CD4-positive, alpha-beta T cell treated with Interferon alpha-2 for 1 hour (primary cell): ENCODE results near the gene SHOC1.
A peak's percentile ranks its signal among the peaks of the same experiment; 100 is the strongest.
"Not testable (repeated sequence)": the region's sequence is repeated elsewhere in the genome, so short reads cannot be mapped to it uniquely, and the experiment has no call there.

Experiments used
- DNase-seq, 2 donors: peaks; one replicate each; pipeline ENCODE4 v3.0.0-alpha.2; 2020 to 2022

SHOC1 gene

DNA sequence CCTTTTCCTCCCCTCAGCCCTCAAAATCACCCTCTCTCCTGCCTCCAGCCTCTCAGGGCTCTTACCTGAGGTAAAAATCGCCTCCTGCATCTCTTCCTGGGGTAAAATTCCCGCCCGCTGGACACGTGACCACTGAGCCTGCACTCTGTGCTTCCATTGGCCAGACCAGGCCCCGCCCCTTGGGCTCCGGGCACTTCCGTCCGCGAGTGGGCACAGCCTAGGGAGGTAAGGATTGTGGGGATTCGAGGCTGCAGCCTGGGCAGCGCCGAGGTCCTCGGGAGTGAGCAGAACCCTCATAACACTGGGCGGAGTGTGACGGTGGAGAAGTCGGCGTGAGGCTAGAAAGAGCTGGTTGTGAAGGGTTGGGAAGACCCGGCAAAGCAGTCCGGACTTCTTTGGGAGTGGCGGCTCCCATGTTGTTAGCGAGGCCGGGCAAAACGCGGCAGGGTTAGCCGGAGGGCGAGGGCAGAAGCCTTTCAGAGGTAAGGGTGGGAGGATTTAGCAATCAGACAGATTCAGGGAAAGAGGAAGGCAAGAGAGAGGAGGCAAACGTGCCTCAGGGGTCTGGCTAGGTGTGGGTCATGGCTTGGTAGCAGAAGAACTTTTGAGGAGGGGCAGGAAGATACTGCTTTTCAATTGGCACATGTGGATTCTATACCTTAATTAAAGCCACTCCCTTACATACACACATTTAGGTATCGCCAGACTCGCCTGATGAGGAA is at the start of gene SHOC1:
Gene SHOC1, minus strand, starts transcription at position 103 of the 722 bp plus-strand sequence. CDS start 3,519 bp downstream, outside the sequence.
- DNase-seq: no peak

DNA sequence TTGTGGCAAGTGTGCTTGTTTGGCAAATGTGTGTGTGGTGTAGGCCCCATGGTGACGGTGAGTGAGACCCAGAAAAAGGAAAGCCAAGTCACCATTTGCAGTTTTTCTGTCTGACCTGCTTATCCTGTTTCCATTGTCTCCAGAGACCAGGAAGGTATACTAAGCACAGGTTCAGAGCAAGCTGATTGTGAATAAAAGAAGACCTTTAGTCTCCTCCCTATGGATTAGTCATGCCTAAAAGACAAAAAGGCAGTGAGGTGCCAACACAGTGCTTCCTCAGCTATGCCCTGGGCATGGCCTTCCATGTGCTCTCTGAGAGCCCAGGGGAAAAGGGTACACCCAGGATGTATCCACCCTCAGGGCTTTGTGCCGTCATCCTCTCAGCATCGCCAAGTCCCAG is 49.2 kb upstream of the SHOC1 start:
- no peak for DNase-seq

DNA sequence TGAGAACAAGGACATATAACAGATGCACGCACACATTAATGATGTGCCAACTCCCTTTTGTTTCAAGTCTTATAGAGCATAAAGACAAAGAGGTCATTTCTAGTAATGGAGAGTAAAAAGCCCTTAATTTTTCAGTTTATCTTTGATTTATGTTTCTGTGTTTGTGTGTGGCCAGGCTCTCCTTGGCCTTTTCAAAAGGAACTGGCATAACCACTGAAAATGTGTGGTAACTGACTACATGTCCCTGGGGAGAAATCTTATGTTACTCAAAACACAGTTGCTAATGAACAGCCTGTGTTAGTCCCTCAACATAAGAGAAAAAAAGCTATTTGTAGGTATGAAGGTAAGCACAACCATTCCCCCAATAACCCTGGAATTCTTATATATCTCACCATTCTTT is 47.6 kb upstream of the SHOC1 start:
- no peak for DNase-seq

DNA sequence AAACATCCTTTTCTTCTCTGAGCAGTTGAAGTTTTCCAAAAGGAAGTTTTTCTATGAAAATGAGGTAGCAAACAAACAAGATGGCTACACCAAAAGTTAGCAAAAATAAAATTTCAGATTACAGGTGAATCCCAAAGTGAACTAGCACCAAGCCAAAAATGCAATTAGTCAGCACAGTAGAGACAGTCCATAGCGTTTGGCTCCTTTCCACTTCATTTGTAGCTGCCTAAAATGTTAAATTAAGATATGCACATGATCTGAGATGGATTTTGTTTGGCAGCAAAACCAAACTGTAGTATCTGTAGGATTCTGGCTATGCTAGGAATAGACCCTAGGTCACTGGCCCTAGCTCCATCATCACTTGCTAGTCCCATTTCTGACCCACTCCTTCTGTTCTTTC is 45.7 kb upstream of the SHOC1 start:
- DNase-seq: no peak

DNA sequence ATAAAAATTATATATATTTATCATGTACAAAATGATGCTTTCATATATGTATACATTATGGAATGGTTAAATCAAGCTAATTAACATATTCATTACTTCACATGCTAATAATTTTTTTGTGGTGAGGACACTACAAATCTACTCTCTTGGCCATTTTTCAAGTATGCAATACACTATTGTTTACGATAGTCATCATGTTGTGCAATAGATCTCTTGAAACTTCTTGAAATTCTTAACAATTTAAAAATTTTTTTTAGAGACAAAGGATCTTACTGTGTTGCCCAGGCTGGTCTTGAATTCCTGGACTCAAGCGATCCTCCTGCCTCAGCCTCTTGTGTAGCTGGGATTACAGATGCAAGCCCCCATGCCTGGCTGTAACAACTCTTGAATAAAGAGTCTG is 45.2 kb upstream of the SHOC1 start:
- DNase-seq: no peak

DNA sequence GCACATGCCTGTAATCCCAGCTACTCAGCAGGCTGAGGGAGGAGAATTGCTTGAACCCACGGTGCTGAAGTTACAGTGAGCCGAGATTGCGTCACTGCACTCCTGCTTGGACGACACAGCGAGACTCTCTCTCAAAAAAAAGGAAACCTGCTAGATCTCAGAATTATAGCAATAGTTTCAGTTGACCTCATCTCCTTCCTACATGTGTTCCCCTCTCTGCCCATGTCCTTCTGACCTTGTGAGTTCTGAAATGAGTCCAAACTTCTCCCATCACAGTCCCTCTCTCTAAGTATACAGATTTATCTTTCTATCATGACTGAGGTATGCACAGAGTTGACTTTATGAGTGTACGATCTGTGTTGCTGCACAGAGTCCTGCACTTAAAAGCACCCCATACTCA is 44.6 kb upstream of the SHOC1 start:
- no peak for DNase-seq

DNA sequence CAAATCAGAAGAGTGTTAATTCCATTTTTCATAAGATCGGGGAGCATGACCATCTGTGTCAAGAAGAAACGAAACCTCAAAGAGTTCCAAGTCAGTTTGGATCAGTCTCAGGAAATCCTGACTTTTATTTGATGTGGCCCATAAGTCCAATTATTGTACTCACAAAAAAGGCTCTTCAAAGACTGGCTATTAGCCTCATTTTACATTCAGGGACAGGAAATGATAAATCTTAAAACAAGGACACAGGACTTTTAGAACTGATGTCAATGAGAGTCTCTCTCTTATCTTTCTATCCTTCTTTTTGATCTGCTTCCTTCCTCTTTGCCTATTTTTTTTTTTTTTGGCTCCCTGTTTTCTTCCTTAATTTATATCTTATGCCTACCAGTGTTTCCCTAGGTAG is 43.7 kb upstream of the SHOC1 start:
- no peak for DNase-seq

DNA sequence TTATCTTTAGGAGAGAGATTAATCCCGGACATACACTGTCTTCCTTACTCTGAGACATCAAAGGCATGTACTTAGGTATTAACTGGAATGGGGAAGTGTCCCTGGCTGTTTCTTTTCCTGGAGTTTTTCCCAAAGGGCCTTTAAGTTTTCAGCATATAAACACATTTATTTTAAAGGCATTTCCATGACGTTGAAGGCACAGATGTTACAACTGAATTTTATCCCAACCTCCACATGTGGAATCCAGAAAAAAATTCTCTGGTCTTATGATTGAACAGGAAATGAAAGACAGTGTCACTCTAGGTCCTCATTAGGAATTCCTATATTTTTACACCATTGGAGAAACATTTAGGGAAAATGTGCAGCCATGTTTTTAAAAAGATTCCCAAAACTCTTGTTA is 41.6 kb upstream of the SHOC1 start:
- no peak for DNase-seq

DNA sequence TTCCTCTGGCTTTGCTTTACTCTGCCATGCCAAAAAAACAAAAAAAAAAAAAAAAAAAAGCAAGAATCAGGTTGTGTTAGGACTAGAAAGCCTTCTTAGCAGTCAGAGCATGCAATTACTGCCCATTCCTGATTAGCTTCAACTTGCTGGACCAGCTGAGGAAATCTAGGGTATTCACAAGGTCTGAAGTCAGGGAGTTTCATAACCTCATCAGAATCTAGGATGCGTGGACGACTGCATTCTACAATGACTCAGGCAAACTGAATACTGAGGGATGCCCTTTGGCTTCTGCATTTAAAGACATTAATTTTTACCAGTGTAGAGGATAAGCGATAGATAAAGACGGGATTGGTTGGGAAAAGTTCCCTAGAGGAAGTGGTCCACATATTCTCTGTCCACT is 39.2 kb upstream of the SHOC1 start:
- DNase-seq: no peak

DNA sequence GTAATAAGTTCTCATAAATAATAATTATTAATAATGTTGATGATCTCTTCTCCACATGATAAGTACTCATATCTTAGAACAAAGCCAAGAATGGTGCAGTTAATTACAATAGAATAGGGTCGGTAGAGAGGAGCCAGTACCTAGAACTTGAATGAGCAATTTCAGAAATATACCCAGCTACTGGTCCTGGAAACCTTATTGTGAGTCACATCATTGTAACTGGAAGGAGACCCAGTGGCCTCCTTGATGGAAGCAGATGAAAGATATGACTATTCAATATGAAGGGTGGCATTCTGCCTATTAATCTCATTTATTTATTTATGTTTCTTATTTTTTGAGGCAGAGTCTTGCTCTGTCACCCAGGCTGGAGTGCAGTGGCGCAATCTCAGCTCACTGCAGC is 37.7 kb upstream of the SHOC1 start:
- no peak for DNase-seq

DNA sequence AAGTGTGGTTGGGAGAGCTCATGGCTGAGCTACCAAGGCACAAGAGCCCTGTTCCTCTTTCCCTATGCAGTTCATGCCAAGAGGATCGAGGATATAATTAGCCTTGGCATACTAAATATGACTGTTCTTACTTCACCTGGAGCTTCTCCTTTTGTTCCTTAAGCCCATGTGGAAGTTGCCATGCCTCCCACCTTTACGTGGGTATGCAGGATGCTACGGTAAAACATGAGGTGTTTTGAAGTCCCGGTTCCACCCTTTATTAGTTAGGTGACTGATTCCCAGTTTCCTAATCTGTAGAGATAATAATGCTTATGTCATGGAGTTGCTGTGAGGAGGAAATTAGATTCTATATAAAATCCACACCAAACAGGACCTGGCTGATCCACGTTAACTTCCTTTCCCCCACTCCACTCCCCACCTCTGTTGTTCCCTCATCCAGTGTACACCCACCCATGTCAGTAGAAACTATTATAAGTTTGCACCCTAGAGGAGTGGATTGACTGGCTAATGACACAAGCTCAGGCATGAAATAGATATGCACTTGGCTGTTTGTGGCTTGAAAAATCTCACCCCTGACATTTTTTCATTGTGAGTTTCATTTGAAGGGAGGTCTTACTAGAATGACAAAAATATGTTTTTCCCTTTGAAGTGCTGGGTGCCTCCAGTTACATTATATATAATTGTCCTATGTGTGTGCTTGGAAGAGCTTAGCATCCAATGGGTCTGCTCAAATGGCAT is 36.8 kb upstream of the SHOC1 start:
- DNase-seq: no peak

DNA sequence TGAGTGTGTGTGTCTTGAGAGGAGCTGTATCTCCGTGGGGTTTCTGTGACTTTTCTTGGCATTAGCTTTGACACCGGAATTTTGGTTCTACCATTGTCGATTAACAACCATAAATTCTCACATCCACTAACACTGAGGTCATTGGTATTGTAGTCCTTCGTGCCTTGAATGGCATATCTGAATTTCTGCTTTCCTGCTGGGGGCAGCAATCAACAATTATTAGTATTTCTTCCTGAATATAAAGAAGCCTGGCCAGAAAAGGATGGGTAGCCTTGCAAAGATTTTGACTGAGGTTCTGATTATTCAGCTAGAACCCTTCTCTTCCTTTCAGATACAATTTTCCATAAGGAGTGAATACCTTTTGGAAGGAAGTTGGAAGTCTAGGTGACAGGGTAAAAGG is 33.5 kb upstream of the SHOC1 start:
- peak in 1 of 2 donors; percentile 45 for DNase-seq

DNA sequence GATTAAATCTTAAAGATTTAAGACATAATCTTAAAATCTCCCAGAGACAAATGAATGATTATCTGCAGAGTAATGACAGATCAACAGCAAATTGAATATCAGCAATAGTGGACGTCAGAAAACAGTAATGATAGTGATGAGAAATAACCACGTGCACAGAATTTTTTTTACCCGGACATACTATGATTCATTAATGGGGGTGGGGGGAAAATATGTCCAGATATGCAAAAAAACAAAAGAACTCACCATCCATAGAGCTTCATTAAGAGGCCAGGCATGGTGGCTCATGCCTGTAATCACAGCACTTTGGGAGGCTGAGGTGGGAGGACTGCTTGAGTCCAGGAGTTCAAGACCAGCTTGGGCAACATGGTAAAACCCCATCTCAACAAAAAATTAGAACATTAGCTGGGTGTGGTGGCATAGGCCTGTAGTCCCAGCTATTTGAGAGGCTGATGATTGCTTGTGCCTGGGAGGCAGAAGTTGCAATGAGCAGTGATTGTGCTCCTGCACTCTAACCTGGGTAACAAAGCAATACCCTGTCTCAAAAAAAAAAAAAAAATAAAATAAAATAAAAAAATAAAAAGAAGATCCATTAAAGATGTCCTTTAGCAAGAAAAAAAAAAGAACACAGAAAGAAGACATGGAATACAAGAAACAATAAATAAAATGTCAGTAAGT is 30.9 kb upstream of the SHOC1 start:
- no peak for DNase-seq

DNA sequence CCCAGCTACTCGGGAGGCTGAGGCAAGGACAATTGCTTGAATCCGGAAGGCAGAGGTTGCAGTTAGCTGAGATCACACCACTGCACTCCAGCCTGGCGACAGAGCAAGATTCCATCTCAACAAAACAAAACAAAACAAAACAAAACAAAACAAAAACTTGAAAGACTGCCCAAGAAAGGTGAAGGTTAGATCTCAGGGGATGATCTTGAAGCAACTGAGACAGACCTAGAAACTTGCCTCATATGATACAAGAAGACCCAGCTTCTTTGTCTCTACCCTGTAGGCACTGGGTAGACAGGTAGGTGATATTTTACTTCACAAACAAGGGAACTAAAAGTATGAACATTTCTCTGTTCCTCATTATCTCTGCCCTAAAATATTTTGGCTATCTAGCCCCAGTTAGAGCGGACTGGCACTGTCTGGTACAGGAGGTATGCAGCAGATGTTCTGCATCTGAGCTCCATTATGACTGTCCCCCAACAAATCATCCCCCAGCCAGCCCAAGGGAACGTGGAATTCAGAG is 26.3 kb upstream of the SHOC1 start:
- DNase-seq: no peak

DNA sequence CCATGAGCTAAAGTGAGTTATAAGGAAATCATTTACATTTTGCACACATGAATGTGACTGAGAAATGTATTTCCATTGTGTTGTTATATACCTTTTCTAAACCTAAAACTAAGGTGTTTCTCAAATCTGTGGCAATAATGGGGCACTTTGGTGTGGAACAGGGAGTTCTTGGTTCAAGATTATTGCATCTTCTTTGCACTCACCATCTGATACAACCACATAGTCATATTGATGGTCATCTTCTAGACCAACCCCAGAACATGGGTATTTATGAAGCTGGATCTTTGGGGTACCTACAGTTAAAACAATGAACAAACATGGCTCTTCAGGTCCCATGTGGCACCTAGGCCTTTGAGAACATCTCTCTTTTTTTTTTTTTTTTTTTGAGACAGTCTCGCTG is 24.6 kb upstream of the SHOC1 start:
- DNase-seq: no peak

DNA sequence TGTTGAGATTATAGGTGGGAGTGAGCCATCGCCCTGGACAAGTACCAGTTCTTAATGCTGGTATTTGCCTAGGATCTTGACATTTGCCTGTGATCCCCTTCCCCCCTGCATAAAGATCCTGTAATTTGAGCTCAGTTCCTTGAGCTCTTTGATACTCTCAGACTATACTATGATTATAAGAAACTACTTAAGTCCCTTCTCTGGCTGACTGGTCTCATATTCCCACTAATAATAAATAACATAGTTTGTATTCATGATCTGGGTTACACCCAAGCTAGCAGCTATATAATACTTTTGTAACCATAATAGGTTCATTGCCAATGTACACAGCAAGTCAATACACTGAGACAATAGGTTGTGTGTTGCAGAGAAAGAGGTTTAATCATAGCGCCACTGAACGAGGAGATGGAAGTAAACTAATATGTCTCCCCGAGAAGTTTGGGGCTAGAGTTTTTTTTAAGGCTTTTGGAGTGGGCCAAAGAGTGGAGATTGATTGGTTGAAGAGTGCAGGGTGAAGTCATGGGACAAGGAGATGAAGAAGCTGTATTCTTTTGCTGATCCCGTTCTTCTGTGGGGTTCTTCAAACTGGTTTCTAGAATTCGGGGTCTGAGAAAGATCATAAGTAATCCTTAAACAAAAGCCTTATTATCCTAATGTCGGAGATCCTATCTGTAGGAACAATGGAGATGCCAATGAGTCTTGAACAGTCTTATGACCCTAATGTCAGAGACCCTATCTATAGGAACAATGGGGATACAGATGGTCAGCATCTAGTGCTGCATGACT is 20.7 kb upstream of the SHOC1 start:
- no peak for DNase-seq

DNA sequence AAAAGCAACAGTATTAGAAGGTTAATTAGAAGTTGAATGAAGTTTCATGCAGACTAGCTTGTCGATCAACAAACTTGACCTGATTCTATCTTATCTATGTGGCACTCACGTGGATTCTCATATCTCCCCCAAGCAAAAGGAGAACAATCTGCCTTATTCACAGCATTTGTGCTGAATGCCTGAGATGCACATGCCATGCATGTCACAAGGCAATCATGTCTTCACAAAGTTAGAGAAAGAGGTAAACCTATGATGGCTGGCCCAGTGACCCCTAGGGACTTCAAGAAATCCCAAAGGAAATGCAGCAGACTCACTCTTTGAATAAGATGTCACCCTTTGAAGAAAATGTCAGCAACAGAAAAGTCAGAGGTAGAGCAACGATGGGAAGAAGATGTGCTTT is 17.6 kb upstream of the SHOC1 start:
- no peak for DNase-seq

DNA sequence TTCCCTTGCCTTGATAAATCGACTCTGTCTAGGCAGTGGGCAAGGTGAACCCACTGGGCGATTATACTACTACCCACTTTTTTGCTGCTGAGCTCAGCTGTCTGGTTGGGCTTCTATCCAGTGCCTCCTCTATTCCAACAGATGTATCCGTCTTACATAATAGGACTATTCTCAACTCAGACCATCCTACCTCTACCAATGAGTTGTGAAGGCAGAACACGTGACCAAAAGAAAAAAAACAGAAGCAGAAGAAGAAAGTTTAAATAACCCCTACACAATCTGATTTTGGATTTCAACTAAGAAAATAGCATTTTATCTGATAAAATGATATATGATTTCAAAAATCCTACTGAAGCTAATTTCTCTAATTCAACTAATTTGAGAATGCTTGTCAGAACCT is 16.2 kb upstream of the SHOC1 start:
- no peak for DNase-seq

DNA sequence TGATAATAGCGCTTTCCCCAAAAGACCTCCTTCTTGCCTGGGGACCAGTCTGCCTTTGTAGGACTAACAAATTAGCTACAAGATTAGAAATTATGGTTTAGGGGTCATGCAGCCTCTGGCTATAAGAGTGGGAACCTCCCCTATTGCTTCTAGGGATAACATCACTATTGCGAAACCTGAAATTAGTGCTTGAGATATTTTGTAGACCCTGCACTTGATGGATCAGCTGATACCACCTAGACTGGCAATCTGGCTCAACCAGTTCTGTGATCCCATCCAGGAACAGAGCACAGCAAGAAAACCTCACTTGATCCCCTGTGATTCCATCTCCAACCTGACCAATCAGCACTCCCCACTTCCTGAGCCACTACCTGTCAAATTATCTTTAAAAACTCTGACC is 15.7 kb upstream of the SHOC1 start:
- not testable (repeated sequence) for DNase-seq

DNA sequence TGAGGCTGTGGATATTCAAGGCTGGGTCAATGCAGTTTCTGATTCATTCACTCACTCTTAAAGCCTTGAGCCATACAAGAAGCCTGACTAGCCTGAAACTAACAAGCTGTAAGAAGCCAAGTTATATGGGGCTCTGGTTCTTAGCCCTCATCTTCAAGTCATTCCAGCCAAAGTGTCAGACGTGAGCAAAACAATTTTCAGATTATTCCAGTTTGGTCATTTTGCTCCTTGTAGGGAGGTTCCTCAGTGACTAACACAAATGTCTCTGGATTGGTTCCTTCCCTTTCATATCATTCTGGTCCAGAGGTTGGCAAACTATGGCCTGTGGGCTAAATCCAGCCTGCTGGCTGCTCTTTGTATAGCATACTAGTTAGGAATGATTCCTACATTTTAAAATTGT is 12.5 kb upstream of the SHOC1 start:
- DNase-seq: no peak

DNA sequence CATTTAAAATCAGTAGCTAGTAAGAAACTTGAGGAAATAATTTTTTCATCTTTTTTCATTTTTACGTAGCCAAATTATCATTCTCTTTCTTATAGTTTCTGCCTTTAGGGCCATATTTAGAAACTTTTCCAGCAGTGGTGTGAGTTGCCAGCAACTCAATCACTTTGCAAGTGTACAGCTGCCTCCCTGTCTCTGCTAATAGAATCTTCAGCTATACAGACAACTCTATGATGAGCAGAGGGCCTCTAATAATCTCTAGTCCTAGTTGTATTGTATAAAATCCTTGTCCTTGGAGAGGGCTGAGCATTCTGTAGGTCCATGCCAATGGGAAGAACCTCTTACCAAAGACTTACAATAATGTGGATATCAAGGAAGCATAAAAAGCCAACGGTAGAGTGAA is 11.5 kb upstream of the SHOC1 start:
- no peak for DNase-seq

DNA sequence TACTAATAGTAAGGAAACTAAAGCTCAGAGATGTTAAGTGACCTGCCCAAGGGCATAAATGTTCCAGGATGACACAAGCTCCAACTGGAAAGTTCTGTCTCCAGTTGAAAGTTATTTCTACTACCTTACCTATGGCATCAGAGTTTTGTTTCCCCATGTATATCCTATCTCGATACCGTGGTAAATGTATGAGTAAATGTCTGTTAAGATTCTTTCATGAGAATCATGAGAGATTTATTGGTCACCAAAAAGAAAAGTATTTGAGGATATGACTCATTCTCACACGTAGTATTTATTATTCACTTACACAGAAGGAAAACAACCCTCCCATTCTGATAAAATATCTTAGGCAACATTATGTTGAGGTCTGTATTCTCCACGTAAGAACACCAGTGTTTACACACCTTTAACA is 11.1 kb upstream of the SHOC1 start:
- no peak for DNase-seq

DNA sequence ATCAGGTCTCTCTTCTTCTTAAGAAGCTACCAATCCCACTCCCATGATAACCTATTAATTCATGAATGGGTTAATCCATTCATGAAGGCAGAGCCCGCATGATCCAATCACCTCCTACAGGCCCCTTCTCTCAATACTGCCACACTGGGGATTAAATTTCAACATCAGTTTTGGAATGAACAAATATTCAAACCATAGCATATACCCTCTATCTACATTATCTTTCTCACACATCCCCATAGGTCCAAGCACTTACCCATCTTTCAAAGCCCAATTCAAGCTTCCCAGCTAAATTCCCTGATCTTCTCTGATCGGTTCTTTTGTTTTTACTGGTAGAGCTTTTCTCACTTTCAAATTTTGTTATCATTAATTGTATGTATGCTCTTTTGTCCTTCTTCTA is 10.5 kb upstream of the SHOC1 start:
- DNase-seq: no peak
